BJ (cell line): ENCODE results near the gene SLCO1A2. TPM values are rescaled to one million over a fixed set of nuclear protein-coding genes. Genes with fewer than 3 reads are reported as not detected.
"Not testable (repeated sequence)": the region's sequence is repeated elsewhere in the genome, so short reads cannot be mapped to it uniquely, and the experiment has no call there.

Source experiments
- CTCF ChIA-PET: fragments of 350-600 bp; formaldehyde crosslinking; extraction: SDS; loops from one replicate; lab custom pipeline; 2021; ENCODE audit warnings: antibody characterized with exemption, inconsistent platforms; lab: Yijun Ruan, JAX
- POLR2A ChIA-PET: fragments of 300-600 bp; sonication (Branson Sonifier 250); formaldehyde crosslinking; extraction: SDS; loops from one replicate; lab custom pipeline; 2021; ENCODE audit warnings: antibody characterized with exemption; lab: Charles Lee
- DNase-seq: peaks from one replicate; pipeline ENCODE4 v3.0.0-alpha.2; 2011; ENCODE audit warnings: low read depth
- H3K27me3 ChIP-seq: 2 replicates; pipeline ENCODE4 v1.6.0; 2011; ENCODE audit warnings: low read length; ENCODE audit not compliant: control insufficient read depth, insufficient read depth
- H3K36me3 ChIP-seq: 2 replicates; pipeline ENCODE4 v1.5.1; 2011; ENCODE audit warnings: low read length; ENCODE audit not compliant: control insufficient read depth, insufficient read depth
- H3K4me3 ChIP-seq: 2 replicates; pipeline ENCODE4 v1.5.1; 2011; ENCODE audit warnings: low read depth, mild to moderate bottlenecking, control low read depth, low read length
- polyA plus RNA-seq: library from polyadenylated mRNA; depleted of rRNA; stranded (reverse); fragments of >200 nt; gene quantifications from 2 replicates; pipeline ENCODE4 v1.2.3, GENCODE V29; 2011
- TF ChIP-seq, protein P1 (sequence below): IDR thresholded peaks from 2 replicates; pipeline ENCODE4 v1.5.1; 2011; ENCODE audit warnings: low read depth, mild to moderate bottlenecking, control low read depth, inconsistent platforms, low read length, moderate library complexity; ENCODE audit not compliant: insufficient read depth

The SLCO1A2 gene
- polyA plus RNA-seq, 1 experiment: not detected

DNA sequence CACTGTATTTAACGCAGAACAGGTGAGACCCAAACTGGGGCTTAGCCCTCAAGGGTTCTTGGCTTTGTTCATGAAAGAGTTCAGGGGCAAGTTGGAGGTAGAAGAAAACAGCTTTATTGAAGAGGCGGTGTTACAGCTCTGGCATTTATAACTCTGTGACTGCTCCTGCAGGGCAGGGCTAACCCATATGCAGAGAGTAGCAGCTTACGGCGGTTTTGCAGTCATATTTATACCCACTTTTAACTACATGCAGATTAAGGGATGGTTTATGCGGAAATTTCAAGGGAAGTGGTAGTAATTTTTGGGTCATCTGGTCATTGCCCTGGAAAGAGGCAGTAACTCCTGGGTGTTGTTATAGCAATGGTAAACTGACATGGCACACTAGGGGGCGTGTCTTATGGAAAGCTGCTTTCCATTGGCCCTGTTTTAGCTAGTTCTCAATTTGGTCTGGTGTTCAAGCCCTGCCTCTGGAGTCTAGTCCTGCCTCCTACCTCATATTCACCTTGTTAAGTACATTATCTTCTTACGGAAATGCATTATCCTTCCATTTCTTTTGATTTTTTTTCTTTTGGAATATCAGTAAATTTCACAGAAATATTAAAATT, 36.2 kb upstream of the SLCO1A2 start:
- ChIA-PET CTCF (no interaction called here), POLR2A (no interaction called here)
- no peak for DNase-seq
- Histone ChIP-seq H3K27me3 (no peaks in the 10 kb centered on the region), H3K36me3 (no peaks in the 10 kb centered on the region), H3K4me3 (no peak overlapping the region)
- TF ChIP-seq, protein P1, sequence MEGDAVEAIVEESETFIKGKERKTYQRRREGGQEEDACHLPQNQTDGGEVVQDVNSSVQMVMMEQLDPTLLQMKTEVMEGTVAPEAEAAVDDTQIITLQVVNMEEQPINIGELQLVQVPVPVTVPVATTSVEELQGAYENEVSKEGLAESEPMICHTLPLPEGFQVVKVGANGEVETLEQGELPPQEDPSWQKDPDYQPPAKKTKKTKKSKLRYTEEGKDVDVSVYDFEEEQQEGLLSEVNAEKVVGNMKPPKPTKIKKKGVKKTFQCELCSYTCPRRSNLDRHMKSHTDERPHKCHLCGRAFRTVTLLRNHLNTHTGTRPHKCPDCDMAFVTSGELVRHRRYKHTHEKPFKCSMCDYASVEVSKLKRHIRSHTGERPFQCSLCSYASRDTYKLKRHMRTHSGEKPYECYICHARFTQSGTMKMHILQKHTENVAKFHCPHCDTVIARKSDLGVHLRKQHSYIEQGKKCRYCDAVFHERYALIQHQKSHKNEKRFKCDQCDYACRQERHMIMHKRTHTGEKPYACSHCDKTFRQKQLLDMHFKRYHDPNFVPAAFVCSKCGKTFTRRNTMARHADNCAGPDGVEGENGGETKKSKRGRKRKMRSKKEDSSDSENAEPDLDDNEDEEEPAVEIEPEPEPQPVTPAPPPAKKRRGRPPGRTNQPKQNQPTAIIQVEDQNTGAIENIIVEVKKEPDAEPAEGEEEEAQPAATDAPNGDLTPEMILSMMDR: no peak

GRCh38 chr12:21369141-21369980, 34.6 kb upstream of the SLCO1A2 start:
- DNase-seq: no peak
- Histone ChIP-seq H3K4me3 (no peak overlapping the region), H3K27me3 (no peaks in the 10 kb centered on the region), H3K36me3 (no peaks in the 10 kb centered on the region)
- TF ChIP-seq, protein P1: no peak
- ChIA-PET CTCF (no interaction called here), POLR2A (no interaction called here)

DNA sequence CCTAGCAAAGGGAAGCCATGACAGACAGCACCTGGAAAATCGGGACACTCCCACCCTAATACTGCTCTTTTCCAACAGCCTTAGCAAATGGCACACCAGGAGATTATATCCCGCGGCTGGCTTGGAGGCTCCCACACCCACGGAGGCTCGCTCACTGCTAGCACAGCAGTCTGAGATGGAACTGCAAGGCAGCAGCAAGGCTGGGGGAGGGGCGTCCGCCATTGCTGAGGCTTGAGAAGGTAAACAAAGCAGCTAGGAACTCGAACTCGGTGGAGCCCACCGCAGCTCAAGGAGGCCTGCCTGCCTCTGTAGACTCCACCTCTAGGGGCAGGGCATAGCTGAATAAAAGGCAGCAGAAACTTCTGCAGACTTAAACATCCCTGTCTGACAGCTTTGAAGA, 25.9 kb upstream of the SLCO1A2 start:
- H3K36me3 ChIP-seq, H3K4me3 ChIP-seq, H3K27me3 ChIP-seq, POLR2A ChIA-PET, DNase-seq, CTCF ChIA-PET: not testable (repeated sequence)

- POLR2A ChIA-PET: no interaction called here
- no peak overlapping the region for H3K4me3 ChIP-seq
- TF ChIP-seq, protein P1: no peak
- no peaks in the 10 kb centered on the region; the same call in 1 of the 2 replicates for H3K27me3 ChIP-seq
- CTCF ChIA-PET: interaction anchor here (0.9 kb wide), 1 partner anchor 48 kb away, joined by 3 read pairs; no protein-coding TSS in a partner anchor
- no peaks in the 10 kb centered on the region for H3K36me3 ChIP-seq
- DNase-seq: no peak
Measured at GRCh38 chr12:21354641-21355040, 19.9 kb upstream of the SLCO1A2 start.

GRCh38 chr12:21353948-21354347, 19.2 kb upstream of the SLCO1A2 start:
- no peak overlapping the region for H3K4me3 ChIP-seq
- TF ChIP-seq, protein P1: no peak
- H3K36me3 ChIP-seq: no peaks in the 10 kb centered on the region
- DNase-seq: no peak
- no peaks in the 10 kb centered on the region; the same call in 1 of the 2 replicates for H3K27me3 ChIP-seq
- ChIA-PET CTCF (no interaction called here), POLR2A (no interaction called here)
